Motor neuron (in vitro differentiated cells): ENCODE data around the gene PDE10A. TPM values are rescaled to one million over a fixed set of nuclear protein-coding genes. Genes with fewer than 3 reads are reported as not detected.
A peak's percentile ranks its signal among the peaks of the same experiment; 100 is the strongest.

Experiments
- ATAC-seq, 8 experiments: fragments of 200-7000 bp; cut with Tn5 transposase; replicated peaks in 6 of 8; 2 replicates each; pipeline ENCODE4 v1.8.0; 2021; ENCODE audit warnings: mild to moderate bottlenecking in 8 of 8, moderate library complexity in 8 of 8
- H3K27ac ChIP-seq, 2 donors: fragments of 250-450 bp; sonication (Bioruptor Pico); 2 replicates each; pipeline ENCODE4 v1.9.0; 2021; ENCODE audit warnings: antibody characterized with exemption in 2 of 2, mild to moderate bottlenecking in 2 of 2, moderate library complexity in 1 of 2
- H3K4me1 ChIP-seq, 2 donors: fragments of 250-450 bp; sonication (Bioruptor Pico); replicated peaks in 1 of 2; 2 replicates each; pipeline ENCODE4 v1.6.1; 2021; ENCODE audit warnings: antibody characterized with exemption in 2 of 2, mild to moderate bottlenecking in 2 of 2, moderate library complexity in 1 of 2
- H3K4me3 ChIP-seq, 5 donors: fragments of 250-450 bp; sonication (Bioruptor Pico); 2 replicates each; pipeline ENCODE4 v1.9.0; 2021; ENCODE audit warnings: antibody characterized with exemption in 5 of 5, mild to moderate bottlenecking in 5 of 5, moderate library complexity in 4 of 5
- WGBS, 10 experiments: fragments of 450-650 bp; shearing (Covaris generic); methylation state at CpG; one replicate each; pipeline ENCODE4 v1.0.0; 2022; 5-methylcytosine and 5-hydroxymethylcytosine counted together
- in situ Hi-C, 9 experiments: fragments of 400-800 bp; cut with MboI; loops; one replicate each; pipeline ENCODE4 v1.15.0; 2021; ENCODE audit warnings: low sequenced_read_pairs in 9 of 9, low pct_unique_long_range_greater_than_20kb in 2 of 9; ENCODE audit not compliant: unreplicated experiment in 9 of 9
- total RNA-seq, 8 experiments: library from RNA; unstranded; fragments of 300-600 nt; gene quantifications; 2 replicates each; pipeline versions ENCODE4 v1.2.3 to v1.2.4, GENCODE V29; 2022

The PDE10A gene
- total RNA-seq, 8 experiments from 2014 or later: 1.0 to 15.4 (median 14.5) TPM

GRCh38 chr6:165300422-165300936 lies 362.6 kb downstream of the PDE10A start:
- ATAC-seq: peak in 5 of 8 experiments; percentile 41 to 69 (median 66)
- Histone ChIP-seq H3K27ac (peak overlapping the region in 1 of 2 donors; percentile 37), H3K4me1 (peaks cover 0 to 19% of the 10 kb centered on the region in 2 donors), H3K4me3 (no peak overlapping the region)
- in situ Hi-C loops: no loop called here
- WGBS, 10 experiments: 33 to 80% (median 55%) methylated on average over 1 to 5 of the region's 13 CpGs; no CpG with 5 or more reads in 2 of the 10 experiments

GRCh38 chr6:165298875-165299274 lies 364.2 kb downstream of the PDE10A start:
- in situ Hi-C loops: no loop called here
- 14 to 89% (median 71%) methylated on average over 1 to 5 of the region's 5 CpGs; no CpG with 5 or more reads in 2 of the 10 experiments for WGBS, 10 experiments
- H3K4me1 ChIP-seq: peaks cover 0 to 19% of the 10 kb centered on the region in 2 donors
- H3K4me3 ChIP-seq: no peak overlapping the region
- H3K27ac ChIP-seq: peak overlapping the region in 1 of 2 donors; percentile 3
- ATAC-seq: peak in 3 of 8 experiments; percentile 38 to 57 (median 54)

GRCh38 chr6:165298402-165298801 lies 364.6 kb downstream of the PDE10A start:
- peak overlapping the region in 1 of 2 donors; percentile 3 for H3K27ac ChIP-seq
- H3K4me1 ChIP-seq: peaks cover 0 to 19% of the 10 kb centered on the region in 2 donors
- in situ Hi-C loops: no loop called here
- peak in 5 of 8 experiments; percentile 68 to 88 (median 79) for ATAC-seq
- no peak overlapping the region for H3K4me3 ChIP-seq
- WGBS, 10 experiments: 12 to 66% (median 59%) methylated on average over 1 to 6 of the region's 6 CpGs; no CpG with 5 or more reads in 3 of the 10 experiments

- no peak overlapping the region for H3K4me3 ChIP-seq
- in situ Hi-C loops: no loop called here
- H3K27ac ChIP-seq: no peak overlapping the region
- H3K4me1 ChIP-seq: no peaks in the 10 kb centered on the region
- 7 to 100% (median 87%) methylated on average over 1 to 6 of the region's 6 CpGs for WGBS, 10 experiments
- ATAC-seq: no peak
Observed at GRCh38 chr6:165292657-165293056, 370.4 kb downstream of the PDE10A start.
